DND-41 (cell line): ENCODE measurements around the gene KLK3.

Experiments used
- CTCF ChIP-seq: IDR thresholded peaks from 2 replicates; pipeline ENCODE4 v1.5.1; 2012; ENCODE audit warnings: borderline replicate concordance, low read length, moderate library complexity, mild to moderate bottlenecking; ENCODE audit not compliant: poor library complexity, severe bottlenecking; ENCODE audit errors: extremely low read depth
- EZH2 ChIP-seq: IDR thresholded peaks from 3 replicates; pipeline ENCODE4 v1.6.1; 2012; ENCODE audit warnings: borderline replicate concordance, low read depth, mild to moderate bottlenecking, moderate library complexity, low read length, inconsistent platforms; ENCODE audit not compliant: severe bottlenecking

GRCh38 chr19:50808856-50809255 is 45.9 kb upstream of the KLK3 start:
- TF ChIP-seq CTCF (no peak), EZH2 (no peak)
